Neural cell (in vitro differentiated cells): ENCODE results near the gene SH3RF1. TPM values are rescaled to one million over a fixed set of nuclear protein-coding genes. Genes with fewer than 3 reads are reported as not detected.

Source experiments
- H2AFZ ChIP-seq: fragments of 200-600, 300-800 bp; sonication (generic), shearing (Covaris generic); 2 replicates; pipeline ENCODE4 v1.6.0; 2014; ENCODE audit warnings: low read depth, mild to moderate bottlenecking, antibody characterized with exemption, low read length, moderate library complexity
- H3F3A ChIP-seq: fragments of 200-600 bp; shearing (Covaris generic); 2 replicates; pipeline ENCODE4 v1.6.1; 2016; ENCODE audit warnings: mild to moderate bottlenecking, moderate library complexity, mixed read lengths, antibody characterized with exemption, low read length; ENCODE audit not compliant: insufficient read depth, poor library complexity, severe bottlenecking
- H3K27ac ChIP-seq: fragments of 200-600, 300-800 bp; sonication (generic), shearing (Covaris generic); 2 replicates; pipeline ENCODE4 v1.5.1; 2014; ENCODE audit warnings: mild to moderate bottlenecking, low read length, moderate library complexity
- H3K27me3 ChIP-seq: fragments of 300-800, 200-600 bp; sonication (generic), shearing (Covaris generic); 2 replicates; pipeline ENCODE4 v1.6.0; 2014; ENCODE audit warnings: mild to moderate bottlenecking, low read depth, low read length, moderate library complexity; ENCODE audit not compliant: insufficient read depth
- H3K36me3 ChIP-seq: fragments of 300-800, 200-600 bp; sonication (generic), shearing (Covaris generic); 2 replicates; pipeline ENCODE4 v1.5.1; 2014; ENCODE audit warnings: mild to moderate bottlenecking, antibody characterized with exemption, low read length, moderate library complexity; ENCODE audit not compliant: insufficient read depth
- H3K4me2 ChIP-seq: fragments of 300-800, 200-600 bp; sonication (generic), shearing (Covaris generic); 2 replicates; pipeline ENCODE4 v1.6.0; 2014; ENCODE audit warnings: mild to moderate bottlenecking, low read length
- H3K4me3 ChIP-seq: fragments of 300-800, 200-600 bp; sonication (generic), shearing (Covaris generic); 2 replicates; pipeline ENCODE4 v1.5.1; 2014; ENCODE audit warnings: mild to moderate bottlenecking, low read length, moderate library complexity
- H3K79me2 ChIP-seq: fragments of 200-600 bp; shearing (Covaris generic); replicated peaks from 2 replicates; pipeline ENCODE4 v1.6.0; 2014; ENCODE audit warnings: mild to moderate bottlenecking, low read length, moderate library complexity; ENCODE audit not compliant: insufficient read depth
- H3K9ac ChIP-seq: fragments of 300-800, 200-600 bp; sonication (generic), shearing (Covaris generic); 2 replicates; pipeline ENCODE4 v1.6.1; 2016; ENCODE audit warnings: mild to moderate bottlenecking, low read length, mixed read lengths
- H3K9me2 ChIP-seq: fragments of 200-600 bp; shearing (Covaris generic); 2 replicates; pipeline ENCODE4 v1.6.1; 2016; ENCODE audit warnings: mild to moderate bottlenecking, low read length, mixed read lengths; ENCODE audit not compliant: insufficient read depth
- H3K9me3 ChIP-seq: fragments of 200-600, 300-800 bp; sonication (generic), shearing (Covaris generic); 2 replicates; pipeline ENCODE4 v1.6.1; 2016; ENCODE audit warnings: mild to moderate bottlenecking, mixed run types, low read length, moderate library complexity, mixed read lengths
- H4K20me1 ChIP-seq: fragments of 200-600 bp; shearing (Covaris generic); 2 replicates; pipeline ENCODE4 v1.6.1; 2016; ENCODE audit warnings: mild to moderate bottlenecking, mixed run types; ENCODE audit not compliant: insufficient read depth
- EP300 ChIP-seq: fragments of 450-650 bp; conservative IDR thresholded peaks from 2 replicates; pipeline ENCODE4 v1.6.1; 2014; ENCODE audit warnings: antibody characterized with exemption, mild to moderate bottlenecking, moderate library complexity; ENCODE audit not compliant: poor library complexity, severe bottlenecking
- EZH2 ChIP-seq: fragments of 200-600, 300-800 bp; shearing (Covaris generic), sonication (generic); IDR thresholded peaks from 2 replicates; pipeline ENCODE4 v1.6.1; 2014; ENCODE audit warnings: antibody characterized with exemption, low read length, borderline replicate concordance, mild to moderate bottlenecking; ENCODE audit not compliant: insufficient read depth, poor library complexity, severe bottlenecking
- MXI1 ChIP-seq: fragments of 450-650 bp; conservative IDR thresholded peaks from 2 replicates; pipeline ENCODE4 v1.6.1; 2014; ENCODE audit warnings: antibody characterized with exemption, mild to moderate bottlenecking; ENCODE audit not compliant: poor library complexity, severe bottlenecking
- POLR2AphosphoS5 ChIP-seq: IDR thresholded peaks from 2 replicates; pipeline ENCODE4 v1.6.1; 2012
- RAD21 ChIP-seq: fragments of 450-650 bp; conservative IDR thresholded peaks from 2 replicates; pipeline ENCODE4 v1.6.1; 2014; ENCODE audit warnings: antibody characterized with exemption, mild to moderate bottlenecking, moderate library complexity
- SMC3 ChIP-seq: fragments of 450-650 bp; conservative IDR thresholded peaks from 2 replicates; pipeline ENCODE4 v1.6.1; 2014; ENCODE audit warnings: antibody characterized with exemption, mild to moderate bottlenecking, moderate library complexity; ENCODE audit not compliant: poor library complexity
- TAF1 ChIP-seq: IDR thresholded peaks from 2 replicates; pipeline ENCODE4 v1.6.1; 2012; ENCODE audit warnings: low read depth
- polyA plus RNA-seq: library from polyadenylated mRNA; depleted of rRNA; stranded (reverse); fragments of >200 nt; gene quantifications from 2 replicates; pipeline ENCODE4 v1.2.3, GENCODE V29; 2014
- TF ChIP-seq, protein P1 (sequence below): fragments of 450-650 bp; IDR thresholded peaks from 2 replicates; pipeline ENCODE4 v1.5.1; 2014; ENCODE audit warnings: antibody characterized with exemption, mild to moderate bottlenecking, moderate library complexity; ENCODE audit not compliant: poor library complexity, severe bottlenecking
- TF ChIP-seq, protein P2 (sequence below): IDR thresholded peaks from 2 replicates; pipeline ENCODE4 v1.6.1; 2012; ENCODE audit warnings: borderline replicate concordance

SH3RF1 gene
- polyA plus RNA-seq, 1 donor from 2014 or later, result 3.1 TPM

DNA sequence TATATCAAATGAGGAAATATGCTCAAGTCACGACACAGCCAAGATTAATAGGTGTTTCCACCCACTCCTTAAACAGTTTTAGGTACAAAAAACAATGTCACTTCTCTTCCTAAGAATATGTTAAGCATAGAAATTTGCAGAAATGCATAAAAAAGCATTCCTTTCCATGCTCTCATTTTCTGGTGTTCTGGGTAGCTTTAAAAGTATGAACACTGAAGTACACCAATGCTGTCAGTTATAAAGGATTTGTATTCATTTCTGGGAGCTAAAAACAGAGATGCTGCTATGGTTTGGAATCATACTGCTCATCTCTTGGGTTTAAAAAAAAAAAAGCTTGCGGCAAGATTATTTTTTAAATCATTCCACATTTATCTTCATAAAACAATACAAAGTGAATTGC, 20.8 kb downstream of the SH3RF1 start:
- H3K4me2 ChIP-seq, result no peak overlapping the region
- TF ChIP-seq, protein P1, sequence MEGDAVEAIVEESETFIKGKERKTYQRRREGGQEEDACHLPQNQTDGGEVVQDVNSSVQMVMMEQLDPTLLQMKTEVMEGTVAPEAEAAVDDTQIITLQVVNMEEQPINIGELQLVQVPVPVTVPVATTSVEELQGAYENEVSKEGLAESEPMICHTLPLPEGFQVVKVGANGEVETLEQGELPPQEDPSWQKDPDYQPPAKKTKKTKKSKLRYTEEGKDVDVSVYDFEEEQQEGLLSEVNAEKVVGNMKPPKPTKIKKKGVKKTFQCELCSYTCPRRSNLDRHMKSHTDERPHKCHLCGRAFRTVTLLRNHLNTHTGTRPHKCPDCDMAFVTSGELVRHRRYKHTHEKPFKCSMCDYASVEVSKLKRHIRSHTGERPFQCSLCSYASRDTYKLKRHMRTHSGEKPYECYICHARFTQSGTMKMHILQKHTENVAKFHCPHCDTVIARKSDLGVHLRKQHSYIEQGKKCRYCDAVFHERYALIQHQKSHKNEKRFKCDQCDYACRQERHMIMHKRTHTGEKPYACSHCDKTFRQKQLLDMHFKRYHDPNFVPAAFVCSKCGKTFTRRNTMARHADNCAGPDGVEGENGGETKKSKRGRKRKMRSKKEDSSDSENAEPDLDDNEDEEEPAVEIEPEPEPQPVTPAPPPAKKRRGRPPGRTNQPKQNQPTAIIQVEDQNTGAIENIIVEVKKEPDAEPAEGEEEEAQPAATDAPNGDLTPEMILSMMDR, result no peak
- no peak for TF ChIP-seq EP300
- TF ChIP-seq, protein P2, sequence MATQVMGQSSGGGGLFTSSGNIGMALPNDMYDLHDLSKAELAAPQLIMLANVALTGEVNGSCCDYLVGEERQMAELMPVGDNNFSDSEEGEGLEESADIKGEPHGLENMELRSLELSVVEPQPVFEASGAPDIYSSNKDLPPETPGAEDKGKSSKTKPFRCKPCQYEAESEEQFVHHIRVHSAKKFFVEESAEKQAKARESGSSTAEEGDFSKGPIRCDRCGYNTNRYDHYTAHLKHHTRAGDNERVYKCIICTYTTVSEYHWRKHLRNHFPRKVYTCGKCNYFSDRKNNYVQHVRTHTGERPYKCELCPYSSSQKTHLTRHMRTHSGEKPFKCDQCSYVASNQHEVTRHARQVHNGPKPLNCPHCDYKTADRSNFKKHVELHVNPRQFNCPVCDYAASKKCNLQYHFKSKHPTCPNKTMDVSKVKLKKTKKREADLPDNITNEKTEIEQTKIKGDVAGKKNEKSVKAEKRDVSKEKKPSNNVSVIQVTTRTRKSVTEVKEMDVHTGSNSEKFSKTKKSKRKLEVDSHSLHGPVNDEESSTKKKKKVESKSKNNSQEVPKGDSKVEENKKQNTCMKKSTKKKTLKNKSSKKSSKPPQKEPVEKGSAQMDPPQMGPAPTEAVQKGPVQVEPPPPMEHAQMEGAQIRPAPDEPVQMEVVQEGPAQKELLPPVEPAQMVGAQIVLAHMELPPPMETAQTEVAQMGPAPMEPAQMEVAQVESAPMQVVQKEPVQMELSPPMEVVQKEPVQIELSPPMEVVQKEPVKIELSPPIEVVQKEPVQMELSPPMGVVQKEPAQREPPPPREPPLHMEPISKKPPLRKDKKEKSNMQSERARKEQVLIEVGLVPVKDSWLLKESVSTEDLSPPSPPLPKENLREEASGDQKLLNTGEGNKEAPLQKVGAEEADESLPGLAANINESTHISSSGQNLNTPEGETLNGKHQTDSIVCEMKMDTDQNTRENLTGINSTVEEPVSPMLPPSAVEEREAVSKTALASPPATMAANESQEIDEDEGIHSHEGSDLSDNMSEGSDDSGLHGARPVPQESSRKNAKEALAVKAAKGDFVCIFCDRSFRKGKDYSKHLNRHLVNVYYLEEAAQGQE, result no peak
- TF ChIP-seq TAF1, result no peak
- TF ChIP-seq SMC3, result no peak
- no peak for TF ChIP-seq EZH2
- no peak for TF ChIP-seq MXI1
- no peak for TF ChIP-seq POLR2AphosphoS5
- TF ChIP-seq RAD21, result no peak

DNA sequence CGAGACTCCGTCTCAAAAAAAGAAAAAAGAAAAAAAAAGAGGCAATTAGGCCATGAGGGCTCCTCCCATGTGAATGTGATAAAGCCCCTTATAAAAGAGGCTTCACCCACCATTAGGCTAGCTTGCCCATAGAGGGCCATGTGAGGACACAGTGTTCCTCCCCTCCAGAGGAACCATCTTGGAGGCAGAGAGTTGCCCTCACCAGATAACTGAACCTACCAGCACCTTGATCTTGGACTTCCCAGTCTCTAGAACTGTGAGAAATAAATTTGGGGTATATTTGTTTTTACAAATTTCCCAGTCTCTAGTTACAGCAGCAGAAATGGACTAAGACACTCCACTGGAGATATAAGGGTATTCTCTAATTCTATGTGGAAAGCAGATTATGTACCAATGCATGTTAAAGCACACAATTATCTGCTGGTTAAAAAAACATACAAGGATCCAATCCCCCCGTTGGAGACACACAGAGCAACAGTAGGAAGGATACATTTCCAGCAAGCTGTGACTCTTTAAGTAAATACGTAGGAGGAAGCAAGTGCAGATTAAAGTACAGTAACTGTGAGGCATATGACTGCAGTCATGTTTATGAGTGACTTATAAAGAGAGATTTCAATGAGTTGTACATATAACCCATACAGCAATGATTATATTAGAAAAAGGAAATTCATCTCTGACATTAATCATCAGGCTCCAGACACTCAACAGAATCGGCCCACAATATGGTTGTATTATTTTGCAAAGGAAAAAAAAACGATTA, 21.4 kb downstream of the SH3RF1 start:
- H3K9me2 ChIP-seq, result no peaks in the 10 kb centered on the region
- no peaks in the 10 kb centered on the region for H4K20me1 ChIP-seq
- H3K4me3 ChIP-seq, result no peak overlapping the region
- H3K36me3 ChIP-seq, result no peaks in the 10 kb centered on the region
- no peaks in the 10 kb centered on the region for H3F3A ChIP-seq
- H2AFZ ChIP-seq, result no peak overlapping the region
- no peak overlapping the region for H3K9ac ChIP-seq
- no peaks in the 10 kb centered on the region for H3K9me3 ChIP-seq
- no peaks in the 10 kb centered on the region for H3K27me3 ChIP-seq
- peaks cover 68% of the 10 kb centered on the region for H3K79me2 ChIP-seq
- no peak overlapping the region for H3K4me2 ChIP-seq
- H3K27ac ChIP-seq, result no peak overlapping the region
- no peak for TF ChIP-seq MXI1
- TF ChIP-seq TAF1, result no peak

More for the DNA sequence above, 20.8 kb downstream of the SH3RF1 start:
- Histone ChIP-seq H3K4me3 (no peak overlapping the region), H4K20me1 (no peaks in the 10 kb centered on the region), H3K9me2 (no peaks in the 10 kb centered on the region), H3K36me3 (no peaks in the 10 kb centered on the region), H3K27me3 (no peaks in the 10 kb centered on the region), H3K9me3 (no peaks in the 10 kb centered on the region), H3K9ac (no peak overlapping the region), H3K27ac (no peak overlapping the region), H2AFZ (no peak overlapping the region), H3F3A (no peaks in the 10 kb centered on the region), H3K79me2 (peaks cover 68% of the 10 kb centered on the region)
